Measurements from ENCODE around the gene PRKCE. TPM values are rescaled to one million over a fixed set of nuclear protein-coding genes. Genes with fewer than 3 reads are reported as not detected.
A peak's percentile ranks its signal among the peaks of the same experiment; 100 is the strongest.

Gene PRKCE
- polyA plus RNA-seq, 4 donors, result 8.1 to 10.5 (median 9.3) TPM

- DNase-seq (ENCODE audit: low read depth in 4 of 4, low spot score in 3 of 4), result no peak
Measured at GRCh38 chr2:45774688-45775244, 123.3 kb downstream of the PRKCE start.

- DNase-seq (ENCODE audit: low read depth in 4 of 4, low spot score in 3 of 4), result no peak
Measured at GRCh38 chr2:45776160-45776955, 124.9 kb downstream of the PRKCE start.

GRCh38 chr2:45777996-45778719 is 126.7 kb downstream of the PRKCE start:
- no peak for DNase-seq (ENCODE audit: low read depth in 4 of 4, low spot score in 3 of 4)

- peak in 1 of 4 donors; percentile 23 for DNase-seq (ENCODE audit: low read depth in 4 of 4, low spot score in 3 of 4)
Measured at GRCh38 chr2:45778720-45779171, 127.3 kb downstream of the PRKCE start.

DNA sequence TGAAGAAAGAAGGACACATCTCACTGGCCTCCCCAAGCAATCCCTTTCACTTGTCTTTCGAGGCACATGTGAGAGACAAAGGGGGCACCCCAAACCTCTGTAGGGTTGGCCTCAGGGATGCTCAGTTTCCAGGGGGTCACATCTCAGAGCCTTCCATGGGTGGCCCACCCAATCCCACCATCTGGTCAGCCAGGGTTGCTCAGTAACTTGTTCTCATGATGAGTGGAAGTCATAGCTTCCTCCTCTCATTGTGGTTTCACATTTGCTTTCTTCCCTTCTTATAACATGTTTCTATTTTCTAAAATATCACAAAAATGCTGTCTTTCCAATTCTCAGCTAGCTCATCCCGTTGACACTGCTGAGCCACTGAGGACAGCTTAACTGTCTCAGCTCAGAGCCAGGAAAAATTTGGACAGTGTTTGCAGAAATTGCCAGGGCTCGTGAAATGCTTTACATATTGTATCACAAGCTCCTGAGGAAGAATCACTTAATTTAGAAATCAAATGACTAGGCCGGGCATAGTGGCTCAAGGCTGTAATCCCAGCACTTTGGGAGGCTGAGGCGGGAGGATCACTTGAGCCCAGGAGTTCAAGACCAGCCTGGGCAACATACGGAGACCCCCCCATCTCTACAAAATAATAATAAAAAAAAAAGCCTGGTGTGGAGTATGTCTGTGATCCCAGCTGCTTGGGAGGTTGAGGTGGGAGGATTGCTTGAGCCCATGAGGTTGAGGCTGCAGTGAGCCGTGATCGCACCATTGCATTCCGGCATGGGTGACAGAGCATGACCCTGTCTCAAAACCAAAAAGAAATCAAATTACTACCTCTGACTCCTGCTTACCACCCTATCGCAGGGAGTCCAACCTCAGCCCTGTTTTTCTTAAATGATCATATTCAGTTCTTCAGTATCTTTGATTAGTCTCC is 129.3 kb downstream of the PRKCE start:
- DNase-seq (ENCODE audit: low read depth in 4 of 4, low spot score in 3 of 4), result no peak

DNA sequence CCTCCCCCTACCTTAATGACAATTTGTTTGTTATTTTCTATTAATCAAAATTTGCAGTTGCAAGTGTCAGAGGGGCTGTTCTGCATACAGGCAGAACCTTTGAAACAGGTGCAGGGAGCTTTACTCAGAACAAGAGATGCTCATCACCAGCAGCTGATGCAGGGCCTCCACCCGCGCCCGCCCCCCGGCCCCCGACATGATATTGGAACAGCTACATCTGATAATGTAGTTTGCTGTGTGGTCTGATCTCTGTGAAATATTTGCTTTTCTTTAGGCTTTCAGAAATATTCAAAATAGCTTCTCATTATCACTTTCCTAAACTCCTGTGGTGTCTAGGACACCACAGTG is 130.0 kb downstream of the PRKCE start:
- DNase-seq (ENCODE audit: low read depth in 4 of 4, low spot score in 3 of 4), result no peak

GRCh38 chr2:45782436-45782835 is 131.0 kb downstream of the PRKCE start:
- DNase-seq (ENCODE audit: low read depth in 4 of 4, low spot score in 3 of 4), result no peak

DNA sequence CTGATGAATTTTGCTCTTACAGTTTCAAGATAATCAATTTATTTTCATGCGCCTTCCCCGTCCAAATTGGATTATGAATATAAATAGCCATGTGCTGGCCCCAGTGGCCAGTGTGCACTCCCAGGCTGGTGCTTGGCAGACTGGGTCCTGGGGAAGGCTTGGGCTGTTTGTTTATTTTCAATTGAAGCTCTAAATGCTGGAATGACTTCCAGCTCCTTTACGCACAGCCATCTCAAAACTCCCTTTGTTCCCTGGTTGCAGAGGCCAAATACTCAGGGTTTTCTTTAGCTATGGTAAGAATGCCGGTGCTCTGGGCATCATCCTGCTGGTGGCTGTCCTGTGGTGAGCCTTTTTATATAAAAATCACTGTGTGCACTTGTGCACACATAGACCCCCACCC is 131.5 kb downstream of the PRKCE start:
- no peak for DNase-seq (ENCODE audit: low read depth in 4 of 4, low spot score in 3 of 4)

GRCh38 chr2:45786030-45786835 is 134.8 kb downstream of the PRKCE start:
- no peak for DNase-seq (ENCODE audit: low read depth in 4 of 4, low spot score in 3 of 4)

DNA sequence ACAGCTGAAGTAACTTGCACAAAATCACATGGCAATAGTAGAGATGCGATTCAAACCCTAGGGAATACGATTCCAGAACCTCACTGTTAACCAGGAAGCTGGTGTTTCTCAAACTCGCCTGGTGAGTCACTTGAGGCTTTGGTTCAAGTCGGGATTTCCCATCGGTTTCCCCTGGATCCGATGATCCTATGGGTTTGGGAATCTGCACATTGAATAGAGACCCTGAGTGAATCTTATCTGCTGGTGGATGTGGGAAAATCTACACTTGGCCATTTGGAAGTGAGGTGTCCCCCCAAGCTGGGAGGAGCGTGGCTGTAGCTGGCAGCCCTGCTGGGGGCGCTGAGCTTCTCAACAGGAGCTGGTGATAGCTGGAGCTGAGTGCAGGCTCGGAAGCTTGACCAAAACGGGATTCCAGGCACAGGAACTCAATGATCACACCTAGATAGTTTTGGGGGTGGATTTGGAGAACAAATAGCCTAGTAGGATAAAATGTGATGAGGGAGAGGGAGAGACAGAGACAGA is 135.4 kb downstream of the PRKCE start:
- no peak for DNase-seq (ENCODE audit: low read depth in 4 of 4, low spot score in 3 of 4)

- DNase-seq (ENCODE audit: low read depth in 4 of 4, low spot score in 3 of 4), result no peak
Measured at GRCh38 chr2:45788401-45788800, 136.9 kb downstream of the PRKCE start.

DNA sequence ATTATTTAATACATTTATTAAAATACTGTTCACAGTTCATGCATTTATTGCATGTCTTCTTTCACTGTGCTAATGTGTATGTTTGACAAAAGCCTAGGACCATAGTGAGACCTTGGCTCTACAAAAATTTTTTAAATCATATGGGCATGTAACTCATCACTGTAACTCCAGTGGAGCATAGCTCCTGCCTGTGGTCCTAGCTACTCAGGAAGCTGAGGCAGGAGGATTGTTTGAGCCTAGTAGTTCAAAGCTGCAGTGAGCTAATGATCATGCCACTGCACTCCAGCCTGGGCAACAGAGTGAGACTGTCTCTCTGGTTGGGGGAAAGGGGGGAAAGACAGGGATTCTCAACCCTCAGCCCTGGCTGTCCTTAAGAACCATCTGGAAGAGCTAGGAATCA is 137.8 kb downstream of the PRKCE start:
- no peak for DNase-seq (ENCODE audit: low read depth in 4 of 4, low spot score in 3 of 4)

DNA sequence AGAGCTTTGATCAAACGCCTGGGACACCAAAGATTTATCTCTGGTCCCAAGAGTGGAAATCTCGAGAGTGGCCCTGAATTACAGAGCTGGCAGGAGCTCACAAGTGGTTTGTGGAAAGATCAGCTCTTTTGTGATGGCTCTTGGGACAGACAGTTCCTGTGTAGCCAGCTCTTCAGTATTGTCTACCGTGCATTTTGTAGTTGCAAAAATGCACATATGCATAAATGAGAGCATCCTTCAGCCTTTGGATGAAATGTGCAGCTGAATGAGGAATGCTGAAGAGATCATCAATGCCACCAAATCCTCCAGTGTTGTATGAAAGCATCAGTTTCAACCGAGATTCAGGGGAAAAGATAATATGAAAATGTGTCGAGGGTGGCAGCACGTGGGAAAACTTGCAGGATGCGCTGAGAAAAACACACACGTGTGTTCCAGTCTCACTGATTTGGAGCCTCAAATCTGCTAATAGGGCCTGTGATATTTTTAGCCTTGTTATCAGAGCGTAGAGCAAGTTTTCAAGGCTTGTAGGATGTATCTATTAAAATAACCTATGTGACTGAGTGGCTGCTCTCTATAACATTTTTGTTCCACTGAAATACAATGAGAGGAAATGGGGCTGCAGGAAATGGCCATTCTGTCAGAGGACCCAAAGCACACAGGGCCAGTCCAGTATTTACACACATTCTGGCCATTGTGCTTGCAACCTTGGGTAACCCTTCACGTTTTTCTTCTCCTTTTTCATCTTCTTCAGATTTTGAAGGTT is 138.7 kb downstream of the PRKCE start:
- no peak for DNase-seq (ENCODE audit: low read depth in 4 of 4, low spot score in 3 of 4)

DNA sequence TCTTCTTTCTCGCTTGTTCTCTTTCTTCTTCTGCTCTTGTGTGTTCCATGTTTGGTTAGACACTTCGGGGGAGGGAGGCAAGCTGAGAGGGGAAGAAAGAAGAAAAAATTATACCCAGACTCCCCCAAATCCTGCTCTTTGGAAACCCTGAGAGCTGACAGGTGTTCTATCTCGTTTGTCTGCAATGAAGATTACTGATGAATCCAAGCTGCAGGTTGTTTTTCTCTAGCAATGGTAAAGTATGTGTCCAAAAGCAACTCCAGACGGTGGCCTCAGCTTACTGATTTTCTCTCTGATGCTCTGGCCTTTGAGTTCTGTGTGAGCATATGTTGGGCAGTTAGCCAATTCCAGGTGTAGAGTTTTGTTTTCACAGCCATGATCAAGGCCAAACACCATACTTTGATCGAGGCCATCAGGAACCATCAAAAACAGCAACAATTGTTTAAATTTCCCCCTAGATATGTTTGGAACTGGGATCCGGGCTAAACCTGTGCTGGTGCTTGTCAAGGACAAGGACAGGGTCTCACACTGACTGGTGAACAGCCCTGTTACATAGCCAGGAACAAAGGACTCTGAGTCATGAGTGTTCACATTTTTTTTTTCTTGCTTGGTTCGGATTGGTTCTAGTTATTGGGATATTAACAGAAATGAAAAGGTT is 142.0 kb downstream of the PRKCE start:
- no peak for DNase-seq (ENCODE audit: low read depth in 4 of 4, low spot score in 3 of 4)

DNA sequence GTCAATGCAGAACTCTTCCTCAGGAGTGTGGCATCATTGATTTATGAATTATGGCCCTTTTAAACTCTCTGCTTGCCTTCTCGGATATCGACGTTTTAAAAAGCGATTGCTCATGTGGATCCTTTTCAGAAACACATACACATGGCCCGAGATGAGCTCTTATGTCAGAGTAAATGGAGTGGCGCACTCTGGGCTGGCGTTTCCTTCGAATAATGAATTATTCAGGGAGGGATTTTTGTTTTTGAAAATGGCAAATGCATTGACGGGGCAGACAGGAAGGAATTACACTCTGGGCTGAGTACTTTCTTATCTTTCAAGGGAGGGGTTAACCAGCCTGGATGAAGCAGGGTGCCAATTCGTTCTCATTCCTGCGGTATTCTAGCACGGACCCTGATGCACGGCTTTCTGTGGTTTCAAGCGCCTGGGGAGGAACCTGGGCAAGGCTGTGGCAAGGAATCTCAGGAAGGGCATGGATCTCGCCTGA is 142.7 kb downstream of the PRKCE start:
- no peak for DNase-seq (ENCODE audit: low read depth in 4 of 4, low spot score in 3 of 4)

DNA sequence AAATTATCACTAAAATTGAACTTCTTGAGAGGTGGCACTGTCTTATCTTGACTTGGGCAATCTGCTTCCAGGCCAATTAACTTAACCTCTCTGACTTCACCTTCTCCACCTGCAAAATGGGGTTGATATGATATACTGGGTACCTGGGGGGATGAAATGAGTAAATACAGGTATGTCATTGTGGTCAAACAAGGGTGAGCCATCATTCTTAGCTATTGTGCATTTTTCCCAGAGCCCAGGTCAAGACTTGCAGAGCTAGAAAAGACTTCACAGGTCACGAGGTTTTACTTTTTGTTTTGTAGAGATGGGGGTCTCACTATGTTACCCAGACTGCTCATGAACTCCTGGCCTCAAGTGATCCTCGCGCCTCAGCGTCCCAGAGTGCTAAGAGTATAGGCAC is 145.0 kb downstream of the PRKCE start:
- no peak for DNase-seq (ENCODE audit: low read depth in 4 of 4, low spot score in 3 of 4)

- DNase-seq (ENCODE audit: low read depth in 4 of 4, low spot score in 3 of 4), result no peak
Measured at GRCh38 chr2:45797451-45798230, 146.2 kb downstream of the PRKCE start.
